Daoy (cell line): ENCODE results near the gene LZTS2. TPM values are rescaled to one million over a fixed set of nuclear protein-coding genes. Genes with fewer than 3 reads are reported as not detected.
"Not testable (repeated sequence)": the region's sequence is repeated elsewhere in the genome, so short reads cannot be mapped to it uniquely, and the experiment has no call there.

Experiments used
- DNase-seq: peaks from one replicate; pipeline ENCODE4 v3.0.0-alpha.2; 2015; ENCODE audit warnings: low read depth
- total RNA-seq: library from RNA; depleted of rRNA; stranded (reverse); fragments of >200 nt; shearing (Covaris generic); gene quantifications from 2 replicates; pipeline ENCODE4 v1.2.3, GENCODE V29; 2014

Gene LZTS2
- total RNA-seq, 1 experiment from 2014 or later, result 25.3 TPM

DNA sequence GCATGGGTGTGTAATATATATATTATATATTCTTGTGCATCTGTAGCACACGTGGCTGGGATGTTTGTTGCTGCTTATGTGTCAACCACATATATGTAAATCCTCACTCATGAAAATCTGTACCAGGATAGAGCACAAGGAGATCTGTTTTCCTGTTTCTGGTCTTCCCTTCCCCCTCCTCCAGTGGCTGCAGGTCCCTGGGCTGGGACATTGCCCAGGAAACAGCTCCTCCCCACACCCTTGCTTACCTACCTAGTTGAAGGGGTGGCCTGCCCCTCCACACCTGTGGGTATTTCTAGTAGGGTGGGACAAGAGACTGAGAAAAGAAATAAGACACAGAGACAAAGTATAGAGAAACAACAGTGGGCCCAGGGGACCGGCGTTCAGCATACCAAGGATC is 33.7 kb downstream of the LZTS2 start:
- no peak for DNase-seq

DNA sequence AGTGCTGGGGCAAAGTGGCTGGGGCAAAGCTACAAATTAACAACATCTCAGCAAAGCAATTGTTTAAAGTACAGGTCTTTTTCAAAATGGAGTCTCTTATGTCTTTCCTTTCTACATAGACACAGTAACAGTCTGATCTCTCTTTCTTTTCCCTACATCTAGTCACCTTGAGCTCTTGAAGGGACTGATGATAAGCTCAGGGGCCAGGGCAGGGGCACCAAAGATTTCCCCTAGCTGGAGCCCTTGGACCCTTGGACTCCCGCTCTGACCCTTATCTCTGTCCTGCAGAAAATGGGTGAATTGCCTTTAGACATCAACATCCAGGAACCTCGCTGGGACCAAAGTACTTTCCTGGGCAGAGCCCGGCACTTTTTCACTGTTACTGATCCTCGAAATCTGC is 34.8 kb downstream of the LZTS2 start:
- DNase-seq, result not testable (repeated sequence)

DNA sequence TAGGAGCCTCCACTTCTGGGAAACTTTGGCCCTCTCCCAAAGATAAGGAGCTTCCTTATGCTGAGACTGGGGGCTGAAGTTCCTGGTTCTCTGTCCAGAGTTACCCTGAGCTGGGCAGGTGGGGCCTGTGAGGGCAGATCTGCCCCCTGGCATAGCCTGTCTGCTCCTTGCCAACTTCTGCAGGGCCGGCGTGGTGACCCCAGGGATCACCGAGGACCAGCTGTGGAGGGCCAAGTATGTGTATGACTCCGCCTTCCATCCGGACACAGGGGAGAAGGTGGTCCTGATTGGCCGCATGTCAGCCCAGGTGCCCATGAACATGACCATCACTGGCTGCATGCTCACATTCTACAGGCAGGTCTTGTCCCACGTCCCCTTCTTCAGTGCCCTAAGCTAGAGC is 35.7 kb downstream of the LZTS2 start:
- DNase-seq, result no peak

DNA sequence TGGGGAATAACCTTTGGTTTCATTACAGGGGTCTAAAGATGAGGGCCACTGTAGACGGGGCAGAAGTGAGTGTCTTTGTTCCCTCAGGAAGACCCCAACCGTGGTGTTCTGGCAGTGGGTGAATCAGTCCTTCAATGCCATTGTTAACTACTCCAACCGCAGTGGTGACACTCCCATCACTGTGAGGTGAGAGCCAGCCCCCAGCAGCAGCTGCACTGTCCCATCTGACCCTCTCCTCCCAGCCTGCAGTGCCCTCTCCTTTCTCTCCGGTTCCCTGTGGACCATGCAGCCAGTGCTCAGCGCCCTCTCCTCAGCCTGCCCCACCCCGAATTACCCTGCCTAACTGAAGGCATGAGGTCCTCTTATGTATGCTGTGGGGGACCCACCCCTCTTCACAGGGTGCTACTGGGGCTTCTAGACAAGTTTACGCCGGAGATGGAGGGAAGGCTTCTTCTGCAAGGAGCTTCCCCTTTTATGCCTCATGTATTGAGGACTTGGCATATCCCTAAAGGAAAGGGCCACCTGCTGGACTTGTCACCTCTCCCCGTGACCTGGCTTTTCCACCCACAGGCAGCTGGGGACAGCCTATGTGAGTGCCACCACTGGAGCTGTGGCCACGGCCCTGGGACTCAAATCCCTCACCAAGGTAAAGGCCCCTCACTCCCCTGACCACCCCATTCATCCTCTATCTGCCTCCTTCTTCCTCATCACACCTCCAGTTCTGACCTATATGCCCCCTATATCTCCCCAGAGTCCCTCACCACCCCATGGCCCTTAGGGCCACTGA is 36.5 kb downstream of the LZTS2 start:
- DNase-seq, result no peak

DNA sequence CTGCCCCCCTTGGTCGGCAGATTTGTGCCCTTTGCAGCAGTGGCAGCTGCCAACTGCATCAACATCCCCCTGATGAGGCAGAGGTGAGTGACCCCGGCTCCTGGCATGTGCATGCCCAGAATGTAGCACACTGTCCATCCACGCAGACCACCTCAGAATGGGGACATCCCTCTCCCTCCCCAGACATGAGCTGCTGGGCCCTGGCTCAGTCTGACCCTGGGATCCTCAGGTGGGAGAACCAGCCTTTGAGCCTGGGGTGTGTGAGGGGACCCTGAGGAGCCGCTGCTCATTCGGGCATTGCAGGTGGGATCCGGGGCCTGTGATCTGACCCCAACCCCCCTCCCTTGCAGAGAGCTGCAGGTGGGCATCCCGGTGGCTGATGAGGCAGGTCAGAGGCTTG is 37.1 kb downstream of the LZTS2 start:
- DNase-seq, result no peak

DNA sequence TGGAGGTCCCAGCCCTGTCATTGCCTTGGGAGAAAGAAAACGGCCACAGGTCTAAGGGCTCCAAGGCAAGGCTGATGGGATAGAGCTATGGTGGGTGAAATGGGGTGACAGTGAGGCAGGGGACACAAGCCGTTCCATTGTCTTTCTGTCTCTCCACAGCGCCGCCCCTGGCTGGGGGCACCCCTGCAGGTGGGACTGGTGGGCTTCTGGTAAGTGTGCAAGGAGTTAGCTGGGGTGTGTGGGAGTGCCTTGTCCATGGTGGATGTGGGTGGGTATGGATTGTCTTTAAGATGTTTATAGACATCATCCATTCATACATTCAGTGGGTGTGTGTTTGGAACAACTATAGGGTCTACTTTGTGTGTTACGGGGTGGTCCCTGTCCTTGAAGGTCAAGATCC is 38.9 kb downstream of the LZTS2 start:
- no peak for DNase-seq

DNA sequence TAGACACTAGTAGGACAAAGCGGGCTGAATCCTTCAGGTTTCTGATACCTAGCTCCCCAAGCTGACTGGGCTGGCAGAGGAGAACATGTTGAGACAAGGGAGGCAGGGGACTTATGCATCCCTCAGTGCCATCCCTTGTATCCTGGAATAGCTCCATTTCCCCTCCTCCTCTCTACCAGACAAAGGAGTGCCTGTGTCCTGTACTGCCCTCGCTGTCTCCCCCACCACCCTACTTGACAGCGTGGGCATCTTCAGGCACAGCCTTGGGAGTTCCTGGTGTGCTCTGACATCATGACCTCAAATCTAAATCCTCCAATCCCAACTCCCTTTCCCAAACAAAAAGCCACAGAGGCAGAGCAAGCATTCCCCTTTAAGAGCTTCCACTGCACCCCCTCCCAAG is 40.5 kb downstream of the LZTS2 start:
- no peak for DNase-seq

DNA sequence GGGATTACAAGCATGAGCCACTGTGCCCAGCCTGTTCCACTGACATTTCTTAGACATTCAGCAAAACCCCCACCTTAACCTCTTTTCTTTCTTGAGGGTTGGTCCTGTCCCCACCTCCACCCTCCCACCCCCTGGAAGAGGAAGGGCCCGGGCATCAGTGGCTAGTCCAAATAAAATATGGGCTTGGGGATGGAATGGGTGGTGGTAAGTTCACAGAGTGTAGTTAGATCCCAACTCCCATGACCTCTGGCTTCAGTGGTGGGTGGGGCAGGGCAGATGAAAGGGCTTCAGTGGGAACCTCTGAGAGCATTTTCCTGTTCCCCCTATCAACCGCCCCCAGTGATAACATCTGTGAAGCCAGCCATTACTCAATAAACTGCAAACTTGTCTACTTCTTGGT is 41.2 kb downstream of the LZTS2 start:
- no peak for DNase-seq

DNA sequence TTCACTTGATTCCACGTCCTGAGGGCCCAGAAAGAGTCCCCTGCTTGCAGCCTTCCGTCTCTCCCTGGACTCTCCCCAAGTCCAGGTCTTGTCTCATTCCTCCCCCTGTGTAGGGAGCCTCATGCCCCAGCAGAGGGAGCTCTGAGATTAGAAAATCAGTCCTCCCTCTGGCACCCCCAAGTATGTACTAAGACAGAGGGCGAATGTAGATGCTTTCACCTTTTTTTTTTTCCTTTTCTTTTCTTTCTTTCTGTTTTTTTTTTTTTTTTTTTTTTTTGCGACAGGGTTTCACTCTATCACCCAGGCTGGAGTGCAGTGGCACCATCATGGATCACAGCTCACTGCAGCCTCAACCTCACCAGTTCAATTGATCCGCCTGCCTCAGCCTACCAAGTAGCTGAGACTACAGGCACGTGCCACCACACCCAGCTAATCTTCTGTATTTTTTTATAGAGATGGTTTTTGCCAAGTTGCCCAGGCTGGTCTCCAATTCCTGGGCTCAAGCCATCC is 41.7 kb downstream of the LZTS2 start:
- peak; percentile 69 for DNase-seq

DNA sequence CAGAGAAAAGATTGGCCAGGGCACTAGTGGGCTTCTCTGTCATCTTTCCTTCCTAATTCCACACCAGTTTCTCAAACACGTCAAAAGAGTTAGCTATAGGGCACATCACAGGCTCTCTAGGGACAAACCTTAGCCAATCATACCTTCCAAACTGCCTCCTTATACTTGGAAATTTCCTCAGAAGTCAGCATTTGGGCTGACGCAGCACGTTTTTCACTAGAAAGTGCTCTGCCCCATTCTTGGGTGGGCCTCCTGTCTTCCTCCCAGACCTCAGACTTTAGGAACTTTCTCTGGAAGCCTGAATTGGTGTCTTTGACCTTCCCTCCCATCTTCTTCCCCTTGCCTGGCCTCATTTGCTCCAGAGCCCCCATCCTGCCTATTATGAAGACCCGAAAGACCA is 42.5 kb downstream of the LZTS2 start:
- DNase-seq, result no peak

DNA sequence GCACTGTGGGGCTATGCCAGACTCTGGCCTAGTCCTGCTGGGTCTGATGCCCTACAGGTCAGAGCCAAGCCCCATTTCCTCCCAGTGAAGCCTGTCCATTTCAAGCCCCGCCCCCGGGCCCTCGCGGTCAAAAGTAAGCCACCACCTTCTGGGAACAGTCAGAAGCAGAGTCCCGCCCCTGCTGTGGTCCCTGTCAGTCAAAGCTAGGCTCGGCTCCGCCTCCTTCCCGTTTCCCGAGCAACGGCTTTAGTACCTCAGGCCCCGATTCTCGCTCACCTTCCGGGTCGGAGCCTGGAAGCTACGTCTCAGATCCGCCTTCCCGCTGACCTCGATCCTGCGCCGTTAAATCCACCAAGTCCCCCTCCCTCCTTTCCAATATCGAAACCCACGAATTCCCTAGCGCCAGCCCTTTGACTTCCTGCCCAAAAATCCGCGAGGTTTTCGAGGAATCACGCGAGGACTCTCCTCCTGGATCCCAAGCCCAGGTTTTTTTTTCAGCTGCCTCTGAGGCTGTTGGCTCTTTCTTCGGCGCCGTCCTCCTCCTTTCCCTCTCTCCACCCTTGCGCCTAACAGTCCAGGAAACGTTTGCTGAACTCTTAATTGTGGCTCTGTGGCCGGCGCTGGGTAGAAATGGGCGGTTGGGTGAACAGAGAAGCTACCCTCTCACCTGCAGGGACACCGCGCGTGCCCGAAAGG is 43.2 kb downstream of the LZTS2 start:
- DNase-seq, result peak; percentile 95

DNA sequence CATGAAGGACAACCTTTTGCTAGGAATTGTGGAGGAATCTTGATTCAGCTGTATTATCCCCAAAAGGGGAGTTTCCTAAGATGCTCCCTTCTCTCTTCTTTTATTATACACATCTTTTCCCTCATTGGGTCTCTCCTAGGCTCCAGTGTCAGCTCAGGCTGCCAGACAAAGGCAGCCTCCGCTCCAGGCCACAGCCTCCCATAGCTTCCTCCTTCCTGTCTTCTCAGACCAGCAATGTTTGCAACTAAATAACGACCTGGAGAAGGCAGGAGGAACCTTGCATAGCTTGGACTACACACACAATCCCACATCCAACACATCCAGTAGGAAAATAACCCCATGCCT is 43.7 kb downstream of the LZTS2 start:
- no peak for DNase-seq

DNA sequence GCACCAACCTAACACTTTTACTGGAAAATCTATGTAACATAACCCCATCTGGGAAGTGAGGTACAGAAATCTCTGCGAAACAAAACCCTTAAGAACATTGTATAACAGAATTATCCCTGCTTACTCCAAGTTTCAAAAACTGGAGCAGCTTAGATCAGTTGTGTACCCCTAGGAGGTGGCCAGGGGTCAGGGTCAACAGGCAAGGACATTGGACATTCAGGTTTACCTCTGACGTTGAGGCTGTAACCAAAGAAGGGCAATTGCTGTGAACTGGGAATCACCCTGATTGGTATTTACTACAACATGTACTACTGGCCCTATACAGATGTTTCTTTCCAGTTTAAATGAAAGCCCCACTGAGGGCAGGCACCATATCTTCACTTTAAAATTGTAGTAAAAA is 44.5 kb downstream of the LZTS2 start:
- no peak for DNase-seq

DNA sequence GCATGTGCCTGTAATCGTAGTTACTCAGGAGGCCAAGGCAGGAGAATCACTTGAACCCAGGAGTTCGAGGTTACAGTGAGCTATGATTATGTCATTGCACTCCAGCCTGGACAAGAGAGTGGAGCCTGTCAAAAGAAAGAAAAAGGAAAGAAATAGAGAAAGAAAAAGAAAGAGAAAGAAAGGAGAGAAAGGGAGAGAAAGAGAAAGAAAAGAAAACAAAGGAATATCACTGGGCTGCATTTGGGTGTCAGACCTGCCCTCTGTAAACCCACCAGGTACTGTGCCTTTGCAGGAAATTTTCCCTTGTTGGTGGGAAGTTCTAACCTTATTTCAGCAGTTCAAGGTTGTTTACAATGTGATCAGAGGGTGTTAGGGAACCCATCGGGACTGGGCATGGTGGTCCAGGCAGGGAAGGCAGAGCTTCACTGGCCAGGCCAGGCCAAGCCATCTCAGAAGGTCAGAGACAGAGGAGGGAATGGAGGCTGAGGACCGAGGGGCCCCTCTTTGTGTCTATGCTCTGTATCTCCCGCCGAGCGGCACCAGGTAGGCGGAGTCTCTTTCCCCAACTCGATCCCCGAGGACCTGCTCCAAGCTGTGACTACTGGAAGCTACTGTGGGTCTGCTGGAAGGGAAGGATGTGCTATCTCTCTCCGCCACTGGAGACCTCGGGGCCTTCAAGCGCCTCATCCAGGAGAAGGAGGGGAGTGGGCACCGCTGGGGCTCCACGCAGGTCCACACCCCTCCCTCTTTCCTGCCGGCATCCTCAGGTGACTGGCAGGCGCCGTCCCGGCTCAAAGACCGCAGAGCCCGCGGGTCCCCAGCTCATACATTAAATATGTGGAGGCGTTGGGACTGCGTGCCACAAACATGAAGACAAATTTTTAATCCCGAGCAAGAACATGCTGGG is 47.0 kb downstream of the LZTS2 start:
- DNase-seq, result no peak

DNA sequence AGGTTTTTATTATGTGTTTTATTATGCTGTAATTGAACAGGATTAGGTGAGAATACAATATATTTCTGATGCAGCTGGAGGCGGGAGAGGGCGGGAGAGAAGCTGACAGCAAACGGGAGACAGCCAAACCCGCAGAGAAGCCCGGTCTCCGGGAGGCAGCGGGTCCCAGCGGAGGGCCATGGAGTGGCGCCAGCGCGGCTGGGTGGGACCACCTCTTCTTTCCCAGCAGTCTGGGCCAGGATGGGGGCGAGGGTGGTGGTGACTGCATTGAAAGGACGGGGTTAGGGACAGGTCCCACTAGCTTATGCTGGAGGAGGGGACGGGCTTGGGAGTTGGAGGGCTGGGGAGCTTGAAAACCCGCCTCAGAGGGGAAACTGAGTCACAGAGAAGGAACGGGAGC is 47.7 kb downstream of the LZTS2 start:
- no peak for DNase-seq

DNA sequence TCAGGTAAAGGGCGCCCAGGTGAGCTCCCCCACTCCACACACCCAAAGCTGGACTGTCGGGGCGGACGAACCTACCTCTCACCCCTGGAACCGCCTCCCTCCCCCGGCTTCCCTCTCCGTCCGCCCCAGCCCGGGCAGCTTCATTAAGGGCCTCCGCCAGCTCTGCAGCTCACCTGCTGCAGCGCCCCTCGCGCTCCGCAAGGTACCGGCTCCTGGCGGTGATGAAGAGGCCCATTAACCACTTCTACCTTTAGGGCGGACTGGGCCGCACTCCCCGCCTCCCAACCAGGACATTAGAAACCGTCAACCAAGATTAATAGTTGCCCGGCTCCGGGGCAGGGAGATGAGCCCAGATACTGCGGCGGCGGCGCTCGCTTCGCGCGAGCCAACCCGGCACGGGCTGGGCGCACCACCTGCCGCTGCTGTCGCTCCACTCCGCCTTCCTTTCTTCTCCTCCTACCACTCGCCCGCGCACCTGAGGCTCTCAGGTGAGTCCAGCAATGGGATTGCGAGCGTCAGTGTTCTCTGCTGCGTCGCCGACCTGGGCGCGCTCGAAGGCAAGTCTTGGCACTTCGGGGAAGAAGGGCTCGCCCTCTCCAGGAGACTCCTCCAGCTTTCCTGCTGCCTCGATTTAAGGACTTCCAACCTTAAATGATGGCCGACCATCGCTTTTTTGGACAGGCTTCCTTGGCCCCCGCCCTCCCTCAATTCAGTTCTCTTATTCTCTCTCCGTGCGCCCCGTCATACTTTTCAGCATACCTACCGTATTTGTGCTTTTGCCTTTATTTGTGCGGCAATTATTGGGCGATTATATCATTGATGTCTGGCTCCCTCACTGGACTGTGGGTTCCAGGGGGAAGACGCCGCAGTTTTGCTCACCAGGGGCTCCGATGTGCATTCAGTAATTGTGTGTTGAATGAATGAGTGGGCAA is 48.6 kb downstream of the LZTS2 start:
- DNase-seq, result no peak

DNA sequence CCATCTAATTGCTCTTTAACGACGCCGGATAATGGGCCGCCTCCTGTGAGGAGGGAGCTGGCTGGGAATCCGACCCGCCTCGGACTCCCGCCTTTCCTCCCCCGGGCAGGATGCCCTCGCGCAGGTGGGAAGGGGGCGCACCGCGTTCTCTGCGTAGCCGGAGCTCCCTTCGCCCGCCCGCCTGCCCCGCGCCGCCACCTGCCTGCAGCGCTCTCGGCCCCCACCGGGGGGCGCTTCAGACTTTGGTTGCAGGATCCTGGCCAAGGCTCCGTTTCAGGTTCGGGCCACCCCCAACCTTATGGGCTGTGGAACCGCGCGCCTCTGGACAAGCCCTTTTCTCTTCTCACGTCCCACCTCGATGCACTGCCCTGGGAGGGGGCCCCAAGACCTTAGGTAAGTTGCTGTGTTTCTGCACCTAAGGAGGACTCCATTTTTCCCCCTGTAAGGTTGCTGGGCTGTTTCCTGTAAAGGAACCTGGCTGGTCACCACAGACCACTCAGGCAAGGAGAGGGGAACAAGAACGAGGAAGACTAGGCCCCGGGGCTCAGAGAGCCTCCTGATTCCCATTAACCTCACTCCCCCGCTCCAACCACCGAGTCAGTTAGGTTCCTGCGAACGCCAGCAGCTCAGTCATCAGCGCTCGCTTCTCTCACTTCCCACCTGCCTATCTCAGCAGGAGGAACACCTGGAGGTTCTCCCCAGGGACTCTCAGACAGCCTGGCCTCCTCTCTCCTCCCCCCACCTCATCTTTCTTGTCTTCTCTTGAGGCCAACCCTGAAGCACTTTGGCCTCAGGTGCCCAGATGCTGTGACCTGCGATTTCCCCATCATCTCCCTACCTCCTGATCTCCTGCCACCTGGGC is 50.8 kb downstream of the LZTS2 start:
- peak; percentile 56 for DNase-seq

DNA sequence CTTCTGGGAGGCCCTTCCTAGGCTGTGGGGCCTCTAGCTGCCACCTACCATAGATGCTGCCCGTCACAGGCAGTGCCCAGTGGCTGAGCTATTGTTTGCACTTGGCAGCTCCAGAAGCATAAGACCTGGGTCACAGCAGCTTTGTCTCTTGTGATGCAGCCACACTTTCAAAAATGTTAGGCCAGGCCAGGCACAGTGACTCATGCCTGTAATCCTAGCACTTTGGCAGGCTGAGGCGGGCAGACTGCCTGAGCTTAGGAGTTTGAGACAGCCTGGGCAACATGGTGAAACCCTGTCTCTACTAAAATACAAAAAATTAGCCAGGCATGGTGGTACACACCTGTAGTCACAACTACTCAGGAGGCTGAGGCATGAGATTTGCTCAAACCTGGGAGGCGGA is 52.7 kb downstream of the LZTS2 start:
- peak; percentile 70 for DNase-seq

DNA sequence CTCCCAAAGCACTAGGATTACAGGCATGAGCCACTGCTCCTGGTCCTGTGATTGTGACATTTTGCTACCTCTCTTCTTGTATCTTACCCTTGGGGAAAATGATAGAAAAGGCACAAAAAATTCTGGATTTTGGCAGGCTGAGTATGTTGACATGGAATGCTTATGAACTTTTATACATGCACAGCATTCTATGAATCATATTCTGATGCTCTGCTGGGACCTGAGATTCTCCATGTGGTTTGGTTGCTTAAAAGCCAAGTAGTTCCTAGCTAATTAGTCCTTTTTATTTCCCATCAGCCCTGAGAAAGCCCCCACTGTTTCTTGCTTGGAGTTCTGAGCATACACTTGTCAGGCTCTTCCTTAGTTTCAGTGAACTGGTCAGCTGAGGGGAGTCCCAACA is 53.9 kb downstream of the LZTS2 start:
- DNase-seq, result no peak

DNA sequence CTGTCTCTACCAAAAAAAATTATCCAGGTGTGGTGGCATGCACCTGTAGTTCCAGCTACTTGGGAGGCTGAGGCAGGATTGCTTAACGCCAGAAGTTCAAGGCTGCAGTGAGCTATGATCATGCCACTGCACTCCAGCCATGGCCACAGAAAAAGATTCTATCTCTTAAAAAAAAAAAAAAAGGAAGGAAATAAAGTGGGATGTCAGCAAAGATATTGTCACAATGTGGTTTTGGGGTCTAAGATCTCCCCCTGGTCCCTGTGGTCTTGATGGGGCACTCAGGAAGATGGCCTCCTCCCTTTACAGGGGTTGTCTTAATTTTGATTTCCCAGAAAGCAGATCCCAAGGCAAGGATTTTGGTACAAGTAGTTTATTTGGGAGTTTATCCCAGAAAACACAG is 54.7 kb downstream of the LZTS2 start:
- no peak for DNase-seq
